A673 (cell line): ENCODE results near the gene DLG5. TPM values are rescaled to one million over a fixed set of nuclear protein-coding genes. Genes with fewer than 3 reads are reported as not detected.

Source experiments
- BruUV-seq: library from RNA; stranded (reverse); fragments of 400-500 nt; replicated peaks from 2 replicates; lab custom pipeline; 2021; lab: Mats Ljungman, UMichigan
- CTCF ChIA-PET: fragments of 300-600 bp; sonication (Branson Sonifier 250); formaldehyde crosslinking; loops from one replicate; lab custom pipeline; 2022; ENCODE audit warnings: antibody characterized with exemption; lab: Charles Lee
- POLR2A ChIA-PET: fragments of 300-600 bp; sonication (Branson Sonifier 250); formaldehyde crosslinking; loops from one replicate; lab custom pipeline; 2022; ENCODE audit warnings: antibody characterized with exemption; ENCODE audit not compliant: low non-redundant PET; lab: Charles Lee
- DNase-seq: peaks from one replicate; pipeline ENCODE4 v3.0.0-alpha.2; 2015; ENCODE audit warnings: low spot score
- H3K27ac ChIP-seq: fragments of 200-600 bp; sonication (generic); 2 replicates; pipeline ENCODE4 v1.5.1; 2016; ENCODE audit warnings: mixed run types, low read depth, mild to moderate bottlenecking, mixed read lengths, antibody characterized with exemption, low read length; ENCODE audit not compliant: poor library complexity, severe bottlenecking
- H3K27me3 ChIP-seq: fragments of 200-600 bp; sonication (generic); replicated peaks from 2 replicates; pipeline ENCODE4 v1.6.1; 2017; ENCODE audit warnings: mixed run types, low read depth, mild to moderate bottlenecking, mixed read lengths, antibody characterized with exemption, low read length; ENCODE audit not compliant: insufficient read depth, poor library complexity
- H3K36me3 ChIP-seq: fragments of 200-600 bp; sonication (generic); 2 replicates; pipeline ENCODE4 v1.6.1; 2016; ENCODE audit warnings: mixed run types, mild to moderate bottlenecking, mixed read lengths, antibody characterized with exemption, low read length; ENCODE audit not compliant: insufficient read depth, poor library complexity, severe bottlenecking
- H3K4me1 ChIP-seq: fragments of 200-600 bp; sonication (generic); 2 replicates; pipeline ENCODE4 v1.6.1; 2017; ENCODE audit warnings: mixed run types, mild to moderate bottlenecking, mixed read lengths, antibody characterized with exemption, low read length; ENCODE audit not compliant: insufficient read depth, poor library complexity, severe bottlenecking
- H3K4me3 ChIP-seq: fragments of 200-600 bp; sonication (generic); 2 replicates; pipeline ENCODE4 v1.5.1; 2016; ENCODE audit warnings: low read depth, mixed run types, mild to moderate bottlenecking, mixed read lengths, low read length; ENCODE audit not compliant: poor library complexity, severe bottlenecking
- H3K9me3 ChIP-seq: fragments of 200-600 bp; sonication (generic); 2 replicates; pipeline ENCODE4 v1.6.1; 2016; ENCODE audit warnings: mixed run types, low read depth, mild to moderate bottlenecking, mixed read lengths, antibody characterized with exemption, low read length; ENCODE audit not compliant: poor library complexity, severe bottlenecking
- CTCF ChIP-seq: fragments of 300-800, 200-600 bp; sonication (generic); conservative IDR thresholded peaks from 2 replicates; pipeline ENCODE4 v1.5.1; 2017; ENCODE audit warnings: low read depth, mild to moderate bottlenecking, antibody characterized with exemption, low read length, moderate library complexity, mixed read lengths
- EZH2 ChIP-seq: fragments of 200-600 bp; sonication (generic); IDR thresholded peaks from 2 replicates; pipeline ENCODE4 v1.6.1; 2017; ENCODE audit warnings: borderline replicate concordance, low read depth, mild to moderate bottlenecking, mixed read lengths, antibody characterized with exemption, low read length; ENCODE audit not compliant: poor library complexity, severe bottlenecking
- intact Hi-C: fragments of 100-400 bp; cut with micrococcal nuclease; formaldehyde crosslinking; loops from one replicate; pipeline ENCODE4 v1.10.0; 2022; ENCODE audit not compliant: unreplicated experiment
- total RNA-seq: library from RNA; stranded (reverse); gene quantifications from 2 replicates; pipeline ENCODE4 v1.2.3, GENCODE V29; 2021

Gene DLG5
- total RNA-seq, 1 experiment from 2014 or later, result 44.0 TPM

GRCh38 chr10:77974396-77975074, 48.0 kb upstream of the DLG5 start:
- CTCF ChIA-PET, result interaction anchor here (1.1 to 1.7 kb wide), 2 partner anchors 128 to 137 kb away, joined by 3 to 4 read pairs; no protein-coding TSS in a partner anchor
- intact Hi-C loops, result no loop called here

GRCh38 chr10:77973276-77973675, 46.7 kb upstream of the DLG5 start:
- H3K27ac ChIP-seq, result no peak overlapping the region
- CTCF ChIA-PET, result no interaction called here
- H3K36me3 ChIP-seq, result peaks cover 17% of the 10 kb centered on the region
- H3K4me3 ChIP-seq, result no peak overlapping the region
- POLR2A ChIA-PET, result no interaction called here
- intact Hi-C loops, result no loop called here
- TF ChIP-seq EZH2, result no peak
- TF ChIP-seq CTCF, result no peak
- H3K9me3 ChIP-seq, result no peaks in the 10 kb centered on the region
- DNase-seq, result no peak
- BruUV-seq, result no TSS peak
- no peaks in the 10 kb centered on the region for H3K27me3 ChIP-seq
- H3K4me1 ChIP-seq, result peaks cover 5% of the 10 kb centered on the region

More at GRCh38 chr10:77974396-77975074, 48.0 kb upstream of the DLG5 start:
- no peaks in the 10 kb centered on the region for H3K9me3 ChIP-seq
- no peak for TF ChIP-seq EZH2
- peak; percentile 56 for TF ChIP-seq CTCF
- H3K27ac ChIP-seq, result no peak overlapping the region
- H3K36me3 ChIP-seq, result peaks cover 25% of the 10 kb centered on the region
- H3K4me3 ChIP-seq, result no peak overlapping the region
- no TSS peak for BruUV-seq
- no peaks in the 10 kb centered on the region for H3K27me3 ChIP-seq
- peaks cover 5% of the 10 kb centered on the region for H3K4me1 ChIP-seq
- DNase-seq, result peak; percentile 52
- POLR2A ChIA-PET, result interaction anchor here (0.7 kb wide), 1 partner anchor 37 kb away, joined by 3 read pairs; no protein-coding TSS in a partner anchor

- peaks cover 9% of the 10 kb centered on the region for H3K36me3 ChIP-seq
- no peak overlapping the region for H3K4me3 ChIP-seq
- no TSS peak for BruUV-seq
- H3K9me3 ChIP-seq, result no peaks in the 10 kb centered on the region
- ChIA-PET CTCF (interaction anchor here (0.6 kb wide), 1 partner anchor 34 kb away, joined by 3 read pairs; no protein-coding TSS in a partner anchor), POLR2A (no interaction called here)
- no peak for DNase-seq
- H3K27ac ChIP-seq, result no peak overlapping the region
- no peak for TF ChIP-seq EZH2
- TF ChIP-seq CTCF, result no peak
- no peaks in the 10 kb centered on the region for H3K27me3 ChIP-seq
- H3K4me1 ChIP-seq, result peaks cover 5% of the 10 kb centered on the region
- intact Hi-C loops, result no loop called here
Observed at GRCh38 chr10:77972148-77972547, 45.6 kb upstream of the DLG5 start.
